GM19438 (cell line): ENCODE results near the gene PGK2.

Source experiments
- ATAC-seq: cut with Tn5 transposase; IDR thresholded peaks from one replicate; pipeline ENCODE4 v1.9.1; 2021; ENCODE audit warnings: low read depth; ENCODE audit not compliant: unreplicated experiment

Gene PGK2

GRCh38 chr6:49739423-49739822 is 47.7 kb downstream of the PGK2 start:
- ATAC-seq = no peak

- ATAC-seq = no peak
Measured at GRCh38 chr6:49736017-49736508, 51.0 kb downstream of the PGK2 start.
